WTC11 (cell line): ENCODE results near the gene PRPF40B. TPM values are rescaled to one million over a fixed set of nuclear protein-coding genes. Genes with fewer than 3 reads are reported as not detected.

Source experiments
- ATAC-seq: fragments of 200-7000 bp; cut with Tn5 transposase; 2 replicates; pipeline ENCODE4 v1.10.0; 2021; ENCODE audit warnings: mild to moderate bottlenecking, moderate library complexity
- CTCF ChIA-PET: fragments of 300-600 bp; sonication (Branson Sonifier 250); formaldehyde crosslinking; loops from one replicate; lab custom pipeline; 2021; ENCODE audit warnings: antibody characterized with exemption; lab: Charles Lee
- POLR2A ChIA-PET: fragments of 350-600 bp; sonication (Branson Sonifier 250); formaldehyde crosslinking; loops from one replicate; lab custom pipeline; 2021; ENCODE audit warnings: antibody characterized with exemption; lab: Charles Lee
- DNase-seq: peaks from one replicate; pipeline ENCODE4 v3.0.0; 2021; ENCODE audit warnings: low spot score
- H3K27ac Mint-ChIP-seq: 2 replicates; pipeline ENCODE4 v1.8.0; 2021; ENCODE audit warnings: mixed read lengths
- H3K27me3 Mint-ChIP-seq: 2 replicates; pipeline ENCODE4 v1.8.0; 2021; ENCODE audit warnings: low read depth, mild to moderate bottlenecking, moderate library complexity, mixed read lengths
- H3K36me3 Mint-ChIP-seq: 2 replicates; pipeline ENCODE4 v1.8.0; 2021; ENCODE audit warnings: mixed read lengths
- H3K4me1 Mint-ChIP-seq: 2 replicates; pipeline ENCODE4 v1.8.0; 2022; ENCODE audit warnings: mixed read lengths
- H3K4me3 Mint-ChIP-seq: 2 replicates; pipeline ENCODE4 v1.8.0; 2021; ENCODE audit warnings: mild to moderate bottlenecking, moderate library complexity, mixed read lengths
- H3K9me3 Mint-ChIP-seq: 2 replicates; pipeline ENCODE4 v1.8.0; 2021; ENCODE audit warnings: mixed read lengths
- GABPB1 ChIP-seq: sonication (generic); formaldehyde crosslinking; IDR thresholded peaks from 2 replicates; pipeline ENCODE4 v1.8.1; 2023; ENCODE audit warnings: mild to moderate bottlenecking, missing genetic modification reagents
- GTF2I ChIP-seq: fragments of 250-450 bp; sonication (Bioruptor Pico); conservative IDR thresholded peaks from 2 replicates; pipeline ENCODE4 v1.4.0; 2021; ENCODE audit warnings: mild to moderate bottlenecking
- IRF1 ChIP-seq: sonication (generic); formaldehyde crosslinking; IDR thresholded peaks from 2 replicates; pipeline ENCODE4 v1.8.0; 2023; ENCODE audit warnings: missing genetic modification reagents
- JUN ChIP-seq: sonication (generic); formaldehyde crosslinking; IDR thresholded peaks from 2 replicates; pipeline ENCODE4 v1.8.0; 2023; ENCODE audit warnings: mild to moderate bottlenecking, missing genetic modification reagents
- OVOL2 ChIP-seq: fragments of 250-450 bp; sonication (Bioruptor Pico); IDR thresholded peaks from 2 replicates; pipeline ENCODE4 v1.9.0; 2021; ENCODE audit warnings: mild to moderate bottlenecking, borderline replicate concordance
- RELA ChIP-seq: sonication (generic); formaldehyde crosslinking; IDR thresholded peaks from 2 replicates; pipeline ENCODE4 v1.8.1; 2022; ENCODE audit warnings: missing genetic modification reagents, mild to moderate bottlenecking, borderline replicate concordance
- RORB ChIP-seq: fragments of 250-450 bp; sonication (Bioruptor Pico); IDR thresholded peaks from 2 replicates; pipeline ENCODE4 v1.9.0; 2021; ENCODE audit warnings: mild to moderate bottlenecking
- TCF7 ChIP-seq: sonication (generic); formaldehyde crosslinking; IDR thresholded peaks from 2 replicates; pipeline ENCODE4 v1.8.0; 2022; ENCODE audit warnings: mild to moderate bottlenecking, low read depth, missing genetic modification reagents, moderate library complexity
- ZNF263 ChIP-seq: sonication (generic); formaldehyde crosslinking; IDR thresholded peaks from 2 replicates; pipeline ENCODE4 v1.8.1; 2022; ENCODE audit warnings: low read depth, mild to moderate bottlenecking, moderate library complexity, missing genetic modification reagents
- ZNF281 ChIP-seq: sonication (generic); formaldehyde crosslinking; IDR thresholded peaks from 2 replicates; pipeline ENCODE4 v1.8.0; 2023; ENCODE audit warnings: mild to moderate bottlenecking, missing genetic modification reagents
- total RNA-seq: library from RNA; stranded (reverse); gene quantifications from 3 replicates; pipeline ENCODE4 v1.2.3, GENCODE V29; 2021
- TF ChIP-seq, protein P1 (sequence below): fragments of 250-450 bp; sonication (Bioruptor Pico); IDR thresholded peaks from 2 replicates; pipeline ENCODE4 v2.1.2; 2022; ENCODE audit warnings: mild to moderate bottlenecking, moderate library complexity
- TF ChIP-seq, protein P2 (sequence below): fragments of 250-450 bp; sonication (Bioruptor Pico); conservative IDR thresholded peaks from 2 replicates; pipeline ENCODE4 v1.9.0; 2021; ENCODE audit warnings: mild to moderate bottlenecking
- TF ChIP-seq, protein P3 (sequence below): fragments of 200-600 bp; IDR thresholded peaks from 2 replicates; pipeline ENCODE4 v1.8.0; 2022; ENCODE audit warnings: antibody characterized with exemption
- TF ChIP-seq, protein P4 (sequence below): sonication (generic); formaldehyde crosslinking; conservative IDR thresholded peaks from 2 replicates; pipeline ENCODE4 v1.8.1; 2023; ENCODE audit warnings: mild to moderate bottlenecking, low read depth, missing genetic modification reagents, moderate library complexity
- TF ChIP-seq, protein P5 (sequence below): sonication (generic); formaldehyde crosslinking; IDR thresholded peaks from 2 replicates; pipeline ENCODE4 v1.8.0; 2022; ENCODE audit warnings: mild to moderate bottlenecking, missing genetic modification reagents

Gene PRPF40B
- total RNA-seq, 1 experiment from 2014 or later, result 46.0 TPM

GRCh38 chr12:49580572-49581535 is 42.5 kb upstream of the PRPF40B start:
- no peaks in the 10 kb centered on the region for H3K9me3 Mint-ChIP-seq
- ChIA-PET CTCF (interaction anchor here (0.6 to 5.9 kb wide), 66 partner anchors 8 to 722 kb away, joined by 3 to 99 read pairs (median 5); partner anchors contain the start of genes C1QL4, FAM186B, KCNH3 and MCRS1), POLR2A (interaction anchor here (1.0 to 1.2 kb wide), 2 partner anchors 14 to 28 kb away, joined by 4 to 5 read pairs; no protein-coding TSS in a partner anchor)
- DNase-seq (peak; percentile 94), ATAC-seq (peak; percentile 96)
- H3K36me3 Mint-ChIP-seq, result no peaks in the 10 kb centered on the region; the same call in 1 of the 2 replicates
- H3K27me3 Mint-ChIP-seq, result no peaks in the 10 kb centered on the region
- no peak overlapping the region for H3K27ac Mint-ChIP-seq
- H3K4me3 Mint-ChIP-seq, result no peak overlapping the region
- peaks cover 8% of the 10 kb centered on the region for H3K4me1 Mint-ChIP-seq
- TF ChIP-seq, protein P1, sequence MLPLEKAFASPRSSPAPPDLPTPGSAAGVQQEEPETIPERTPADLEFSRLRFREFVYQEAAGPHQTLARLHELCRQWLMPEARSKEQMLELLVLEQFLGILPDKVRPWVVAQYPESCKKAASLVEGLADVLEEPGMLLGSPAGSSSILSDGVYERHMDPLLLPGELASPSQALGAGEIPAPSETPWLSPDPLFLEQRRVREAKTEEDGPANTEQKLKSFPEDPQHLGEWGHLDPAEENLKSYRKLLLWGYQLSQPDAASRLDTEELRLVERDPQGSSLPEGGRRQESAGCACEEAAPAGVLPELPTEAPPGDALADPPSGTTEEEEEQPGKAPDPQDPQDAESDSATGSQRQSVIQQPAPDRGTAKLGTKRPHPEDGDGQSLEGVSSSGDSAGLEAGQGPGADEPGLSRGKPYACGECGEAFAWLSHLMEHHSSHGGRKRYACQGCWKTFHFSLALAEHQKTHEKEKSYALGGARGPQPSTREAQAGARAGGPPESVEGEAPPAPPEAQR, result no peak
- no peak for TF ChIP-seq OVOL2 (CRISPR knock-in tag)
- TF ChIP-seq GABPB1 (CRISPR knock-in tag), result no peak
- TF ChIP-seq JUN (CRISPR knock-in tag), result no peak
- TF ChIP-seq RELA (CRISPR knock-in tag), result no peak
- TF ChIP-seq TCF7 (CRISPR knock-in tag), result no peak
- TF ChIP-seq, protein P2, sequence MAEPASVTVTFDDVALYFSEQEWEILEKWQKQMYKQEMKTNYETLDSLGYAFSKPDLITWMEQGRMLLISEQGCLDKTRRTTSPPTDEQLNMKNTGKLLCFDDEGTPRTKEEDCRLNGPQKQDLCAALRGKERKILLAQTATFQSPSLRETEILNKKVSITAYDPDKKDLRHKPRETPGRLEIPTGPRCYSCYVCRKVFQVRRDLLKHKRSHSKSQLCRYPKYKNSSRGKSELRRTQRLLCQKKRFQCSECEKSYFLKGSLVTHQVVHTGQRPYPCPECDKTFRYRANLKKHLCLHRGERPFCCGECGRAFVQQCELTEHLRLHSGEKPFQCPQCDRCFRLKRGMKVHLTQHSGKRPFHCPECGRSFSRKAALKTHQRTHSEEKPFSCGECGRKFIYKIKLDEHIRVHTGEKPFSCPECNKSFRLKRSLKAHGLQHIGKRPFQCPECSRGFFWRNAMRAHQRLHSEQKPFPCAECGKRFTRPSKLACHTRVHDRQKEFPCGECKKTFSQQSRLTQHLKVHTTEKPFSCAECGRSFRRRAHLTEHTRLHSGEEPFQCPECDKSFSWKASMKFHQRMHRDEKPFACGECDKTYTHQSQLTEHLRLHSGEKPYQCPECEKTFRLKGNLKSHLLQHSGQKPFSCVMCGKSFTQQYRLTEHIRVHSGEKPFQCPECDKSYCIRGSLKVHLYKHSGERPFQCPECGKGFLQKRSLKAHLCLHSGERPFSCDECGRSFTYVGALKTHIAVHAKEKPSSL (CRISPR knock-in tag), result no peak
- TF ChIP-seq GTF2I (CRISPR knock-in tag), result no peak
- TF ChIP-seq, protein P3, sequence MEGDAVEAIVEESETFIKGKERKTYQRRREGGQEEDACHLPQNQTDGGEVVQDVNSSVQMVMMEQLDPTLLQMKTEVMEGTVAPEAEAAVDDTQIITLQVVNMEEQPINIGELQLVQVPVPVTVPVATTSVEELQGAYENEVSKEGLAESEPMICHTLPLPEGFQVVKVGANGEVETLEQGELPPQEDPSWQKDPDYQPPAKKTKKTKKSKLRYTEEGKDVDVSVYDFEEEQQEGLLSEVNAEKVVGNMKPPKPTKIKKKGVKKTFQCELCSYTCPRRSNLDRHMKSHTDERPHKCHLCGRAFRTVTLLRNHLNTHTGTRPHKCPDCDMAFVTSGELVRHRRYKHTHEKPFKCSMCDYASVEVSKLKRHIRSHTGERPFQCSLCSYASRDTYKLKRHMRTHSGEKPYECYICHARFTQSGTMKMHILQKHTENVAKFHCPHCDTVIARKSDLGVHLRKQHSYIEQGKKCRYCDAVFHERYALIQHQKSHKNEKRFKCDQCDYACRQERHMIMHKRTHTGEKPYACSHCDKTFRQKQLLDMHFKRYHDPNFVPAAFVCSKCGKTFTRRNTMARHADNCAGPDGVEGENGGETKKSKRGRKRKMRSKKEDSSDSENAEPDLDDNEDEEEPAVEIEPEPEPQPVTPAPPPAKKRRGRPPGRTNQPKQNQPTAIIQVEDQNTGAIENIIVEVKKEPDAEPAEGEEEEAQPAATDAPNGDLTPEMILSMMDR, result peak; percentile 66
- TF ChIP-seq, protein P4, sequence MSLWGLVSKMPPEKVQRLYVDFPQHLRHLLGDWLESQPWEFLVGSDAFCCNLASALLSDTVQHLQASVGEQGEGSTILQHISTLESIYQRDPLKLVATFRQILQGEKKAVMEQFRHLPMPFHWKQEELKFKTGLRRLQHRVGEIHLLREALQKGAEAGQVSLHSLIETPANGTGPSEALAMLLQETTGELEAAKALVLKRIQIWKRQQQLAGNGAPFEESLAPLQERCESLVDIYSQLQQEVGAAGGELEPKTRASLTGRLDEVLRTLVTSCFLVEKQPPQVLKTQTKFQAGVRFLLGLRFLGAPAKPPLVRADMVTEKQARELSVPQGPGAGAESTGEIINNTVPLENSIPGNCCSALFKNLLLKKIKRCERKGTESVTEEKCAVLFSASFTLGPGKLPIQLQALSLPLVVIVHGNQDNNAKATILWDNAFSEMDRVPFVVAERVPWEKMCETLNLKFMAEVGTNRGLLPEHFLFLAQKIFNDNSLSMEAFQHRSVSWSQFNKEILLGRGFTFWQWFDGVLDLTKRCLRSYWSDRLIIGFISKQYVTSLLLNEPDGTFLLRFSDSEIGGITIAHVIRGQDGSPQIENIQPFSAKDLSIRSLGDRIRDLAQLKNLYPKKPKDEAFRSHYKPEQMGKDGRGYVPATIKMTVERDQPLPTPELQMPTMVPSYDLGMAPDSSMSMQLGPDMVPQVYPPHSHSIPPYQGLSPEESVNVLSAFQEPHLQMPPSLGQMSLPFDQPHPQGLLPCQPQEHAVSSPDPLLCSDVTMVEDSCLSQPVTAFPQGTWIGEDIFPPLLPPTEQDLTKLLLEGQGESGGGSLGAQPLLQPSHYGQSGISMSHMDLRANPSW (CRISPR knock-in tag), result no peak
- TF ChIP-seq RORB (CRISPR knock-in tag), result no peak
- no peak for TF ChIP-seq ZNF263 (CRISPR knock-in tag)
- TF ChIP-seq IRF1 (CRISPR knock-in tag), result no peak
- no peak for TF ChIP-seq ZNF281
- TF ChIP-seq, protein P5, sequence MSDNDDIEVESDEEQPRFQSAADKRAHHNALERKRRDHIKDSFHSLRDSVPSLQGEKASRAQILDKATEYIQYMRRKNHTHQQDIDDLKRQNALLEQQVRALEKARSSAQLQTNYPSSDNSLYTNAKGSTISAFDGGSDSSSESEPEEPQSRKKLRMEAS (CRISPR knock-in tag), result peak; percentile 56; the same call in 1 of the 2 replicates
- TF ChIP-seq, all 79 proteins: peak for 2
